ENCODE data around the gene SLC22A12. TPM values are rescaled to one million over a fixed set of nuclear protein-coding genes. Genes with fewer than 3 reads are reported as not detected.

SLC22A12 gene
- total RNA-seq, 1 donor from 2014 or later = not detected

GRCh38 chr11:64556721-64557250 lies 34.2 kb upstream of the SLC22A12 start:
- Histone ChIP-seq H3K4me3 (ENCODE audit: low read depth, low read length) (no peak overlapping the region), H3K27me3 (ENCODE audit: control insufficient read depth, insufficient read depth, low read length) (peaks cover 4% of the 10 kb centered on the region), H3K36me3 (ENCODE audit: control insufficient read depth, insufficient read depth, low read length) (no peaks in the 10 kb centered on the region)
- TF ChIP-seq CTCF (IDR thresholded peaks at IDR 0.05; ENCODE audit: insufficient read depth, low read length, severe bottlenecking) = no peak
- FAIRE-seq (no peak), DNase-seq (ENCODE audit: low read depth) (no peak)

- Histone ChIP-seq H3K36me3 (ENCODE audit: control insufficient read depth, insufficient read depth, low read length) (no peaks in the 10 kb centered on the region), H3K27me3 (ENCODE audit: control insufficient read depth, insufficient read depth, low read length) (peaks cover 4% of the 10 kb centered on the region), H3K4me3 (ENCODE audit: low read depth, low read length) (no peak overlapping the region)
- no peak for TF ChIP-seq CTCF (IDR thresholded peaks at IDR 0.05; ENCODE audit: insufficient read depth, low read length, severe bottlenecking)
- no peak for DNase-seq (ENCODE audit: low read depth)
- no peak for FAIRE-seq
Measured at GRCh38 chr11:64558065-64558745, 32.8 kb upstream of the SLC22A12 start.

- H3K4me3 ChIP-seq (ENCODE audit: low read depth, low read length) = no peak overlapping the region
- H3K36me3 ChIP-seq (ENCODE audit: control insufficient read depth, insufficient read depth, low read length) = no peaks in the 10 kb centered on the region
- TF ChIP-seq CTCF (IDR thresholded peaks at IDR 0.05; ENCODE audit: insufficient read depth, low read length, severe bottlenecking) = no peak
- FAIRE-seq = no peak
- H3K27me3 ChIP-seq (ENCODE audit: control insufficient read depth, insufficient read depth, low read length) = peaks cover 4% of the 10 kb centered on the region
- DNase-seq (ENCODE audit: low read depth) = no peak
Measured at GRCh38 chr11:64558869-64559268, 32.2 kb upstream of the SLC22A12 start.

GRCh38 chr11:64559351-64560138 lies 31.5 kb upstream of the SLC22A12 start:
- FAIRE-seq (no peak), DNase-seq (ENCODE audit: low read depth) (no peak)
- H3K27me3 ChIP-seq (ENCODE audit: control insufficient read depth, insufficient read depth, low read length) = peaks cover 4% of the 10 kb centered on the region
- no peak overlapping the region for H3K4me3 ChIP-seq (ENCODE audit: low read depth, low read length)
- TF ChIP-seq CTCF (IDR thresholded peaks at IDR 0.05; ENCODE audit: insufficient read depth, low read length, severe bottlenecking) = no peak
- H3K36me3 ChIP-seq (ENCODE audit: control insufficient read depth, insufficient read depth, low read length) = no peaks in the 10 kb centered on the region

GRCh38 chr11:64560139-64560771 lies 30.8 kb upstream of the SLC22A12 start:
- DNase-seq (ENCODE audit: low read depth) = no peak
- TF ChIP-seq CTCF (IDR thresholded peaks at IDR 0.05; ENCODE audit: insufficient read depth, low read length, severe bottlenecking) = no peak
- H3K27me3 ChIP-seq (ENCODE audit: control insufficient read depth, insufficient read depth, low read length) = peaks cover 6% of the 10 kb centered on the region
- no peaks in the 10 kb centered on the region for H3K36me3 ChIP-seq (ENCODE audit: control insufficient read depth, insufficient read depth, low read length)
- H3K4me3 ChIP-seq (ENCODE audit: low read depth, low read length) = no peak overlapping the region
- FAIRE-seq = no peak
